GM19372 (cell line): ENCODE measurements around the gene JPT2.

Experiments used
- ATAC-seq: cut with Tn5 transposase; IDR thresholded peaks from one replicate; pipeline ENCODE4 v1.9.1; 2021; ENCODE audit warnings: mild to moderate bottlenecking, low read depth, moderate library complexity; ENCODE audit not compliant: unreplicated experiment

The JPT2 gene

DNA sequence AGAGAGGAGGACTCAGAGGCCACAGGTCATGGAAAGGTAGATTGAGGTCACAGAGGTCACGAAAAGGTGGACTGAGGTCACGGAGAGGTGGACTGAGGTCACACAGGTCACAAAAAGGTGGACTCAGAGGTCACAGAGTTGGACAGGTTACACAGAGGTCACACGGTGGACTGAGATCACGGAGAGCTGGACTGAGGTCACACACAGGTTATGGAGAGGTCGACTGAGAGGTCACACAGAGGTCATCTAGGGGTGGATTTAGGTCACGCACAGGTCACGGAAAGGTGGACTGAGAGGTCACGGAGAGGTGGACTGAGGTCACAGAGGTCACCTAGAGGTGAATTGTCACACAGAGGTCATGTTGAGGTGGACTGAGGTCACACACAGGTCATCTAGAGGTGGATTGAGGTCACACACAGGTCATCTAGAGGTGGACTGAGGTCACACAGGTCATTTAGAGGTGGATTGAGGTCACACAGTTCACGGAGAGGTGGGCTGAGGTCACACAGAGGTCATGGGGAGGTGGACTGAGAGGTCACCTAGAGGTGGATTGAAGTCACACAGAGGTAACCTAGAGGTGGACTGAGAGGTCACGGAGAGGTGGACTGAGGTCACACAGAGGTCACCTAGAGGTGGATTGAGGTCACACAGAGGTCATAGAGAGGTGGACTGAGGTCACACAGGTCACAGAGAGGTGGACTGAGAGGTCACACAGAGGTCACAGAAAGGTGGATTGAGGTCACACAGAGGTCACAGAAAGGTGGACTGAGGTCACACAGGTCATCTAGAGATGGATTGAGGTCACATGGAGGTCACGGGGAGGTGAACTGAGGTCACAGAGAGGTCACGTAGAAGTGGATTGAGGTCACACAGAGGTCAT is 26.7 kb upstream of the JPT2 start:
- ATAC-seq: no peak

DNA sequence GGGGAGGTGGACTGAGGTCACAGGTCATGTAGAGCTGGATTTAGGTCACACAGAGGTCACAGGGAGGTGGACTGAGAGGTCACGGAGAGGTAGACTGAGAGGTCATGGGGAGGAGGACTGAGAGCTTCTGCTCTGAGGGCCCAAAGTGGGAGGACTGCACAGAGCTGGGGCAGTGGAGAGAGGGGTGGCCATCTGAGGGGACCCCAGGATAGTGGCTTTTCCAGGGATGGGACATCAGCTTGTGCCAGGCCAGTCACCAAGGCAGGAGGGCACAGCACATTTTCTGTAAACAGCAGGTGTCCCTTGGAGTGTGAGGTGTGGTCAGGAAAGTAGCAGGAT is 26.1 kb upstream of the JPT2 start:
- no peak for ATAC-seq

DNA sequence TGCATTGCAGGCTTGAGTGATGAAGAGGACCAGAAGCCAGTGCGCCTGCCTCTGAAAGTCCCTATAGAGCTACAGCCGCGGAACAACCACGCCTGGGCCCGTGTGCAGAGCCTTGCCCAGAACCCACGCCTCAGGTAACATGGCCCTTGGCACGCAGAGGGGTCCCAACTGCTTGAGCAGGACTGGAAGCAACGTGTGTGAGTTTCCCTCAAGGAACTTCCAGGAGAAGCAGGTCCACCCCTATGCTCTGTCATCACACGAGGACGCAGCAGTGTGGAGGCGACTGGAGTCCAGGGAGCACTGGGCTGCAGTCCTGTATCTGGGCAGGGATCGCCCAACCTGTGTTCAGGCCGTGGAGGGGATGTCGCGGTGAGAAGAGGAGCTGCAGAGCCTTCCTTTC is 25.1 kb upstream of the JPT2 start:
- ATAC-seq: no peak

DNA sequence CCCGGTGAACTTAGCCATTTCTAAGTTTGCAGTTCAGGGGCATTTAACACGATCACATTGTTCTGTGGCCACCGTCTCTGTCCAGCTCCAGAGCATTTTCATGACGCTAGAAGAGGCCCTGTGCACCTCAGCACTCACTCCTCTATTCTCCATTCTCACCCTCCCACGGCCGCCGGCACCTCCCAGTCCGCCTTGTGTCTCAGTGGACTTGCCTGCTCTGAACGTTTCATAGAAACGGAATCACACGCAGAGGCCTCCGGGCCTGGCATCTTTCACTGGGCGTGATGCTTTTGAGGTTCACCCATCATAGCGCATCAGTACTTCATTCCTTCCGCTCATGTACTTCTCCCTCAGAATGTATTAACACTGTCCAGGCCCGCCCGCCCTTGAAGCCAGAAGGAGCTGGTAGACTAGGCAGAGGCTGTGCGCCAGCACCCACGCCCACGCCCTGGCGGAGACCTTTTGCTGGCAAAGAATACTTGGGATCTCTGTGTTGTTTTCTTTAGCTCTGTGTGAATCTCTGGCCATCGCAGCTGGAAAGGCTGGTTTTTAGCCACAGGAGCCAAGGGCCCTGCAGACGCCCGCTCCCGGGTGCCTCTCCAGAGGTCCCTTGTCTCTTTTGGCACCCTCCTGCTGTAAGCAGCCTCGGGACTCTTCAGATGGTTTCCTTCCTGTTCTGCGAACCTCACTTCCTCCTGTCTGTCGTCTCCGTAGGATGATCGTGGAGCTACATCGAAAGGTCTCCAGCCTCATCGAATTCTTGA is 23.4 kb upstream of the JPT2 start:
- ATAC-seq: no peak

DNA sequence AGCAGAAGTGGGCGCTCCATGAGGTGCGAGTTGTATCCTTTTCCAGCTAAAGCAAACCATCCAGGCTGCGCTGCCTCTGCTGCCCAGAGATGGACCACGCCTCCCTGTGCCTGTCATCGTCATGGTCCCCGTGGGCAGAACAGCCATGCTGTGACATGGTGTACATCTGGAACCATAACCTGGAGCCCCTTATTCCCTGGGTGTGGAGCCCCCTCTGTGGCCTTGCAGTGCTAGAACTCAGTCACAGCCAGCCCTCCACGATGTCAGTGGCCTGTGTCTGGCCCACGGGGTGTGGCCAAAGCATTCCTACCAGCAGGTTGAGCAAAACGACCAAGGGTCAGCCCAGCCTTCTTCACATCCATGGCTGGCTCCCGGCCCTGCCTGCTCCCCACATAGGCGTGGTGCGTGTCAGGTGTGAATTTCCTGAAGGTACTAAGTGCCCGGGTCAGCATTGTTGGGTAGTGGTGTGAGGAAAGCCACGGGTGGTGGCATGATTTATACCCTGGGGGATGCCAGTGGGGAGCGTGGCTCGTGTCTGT is 22.7 kb upstream of the JPT2 start:
- ATAC-seq: no peak

DNA sequence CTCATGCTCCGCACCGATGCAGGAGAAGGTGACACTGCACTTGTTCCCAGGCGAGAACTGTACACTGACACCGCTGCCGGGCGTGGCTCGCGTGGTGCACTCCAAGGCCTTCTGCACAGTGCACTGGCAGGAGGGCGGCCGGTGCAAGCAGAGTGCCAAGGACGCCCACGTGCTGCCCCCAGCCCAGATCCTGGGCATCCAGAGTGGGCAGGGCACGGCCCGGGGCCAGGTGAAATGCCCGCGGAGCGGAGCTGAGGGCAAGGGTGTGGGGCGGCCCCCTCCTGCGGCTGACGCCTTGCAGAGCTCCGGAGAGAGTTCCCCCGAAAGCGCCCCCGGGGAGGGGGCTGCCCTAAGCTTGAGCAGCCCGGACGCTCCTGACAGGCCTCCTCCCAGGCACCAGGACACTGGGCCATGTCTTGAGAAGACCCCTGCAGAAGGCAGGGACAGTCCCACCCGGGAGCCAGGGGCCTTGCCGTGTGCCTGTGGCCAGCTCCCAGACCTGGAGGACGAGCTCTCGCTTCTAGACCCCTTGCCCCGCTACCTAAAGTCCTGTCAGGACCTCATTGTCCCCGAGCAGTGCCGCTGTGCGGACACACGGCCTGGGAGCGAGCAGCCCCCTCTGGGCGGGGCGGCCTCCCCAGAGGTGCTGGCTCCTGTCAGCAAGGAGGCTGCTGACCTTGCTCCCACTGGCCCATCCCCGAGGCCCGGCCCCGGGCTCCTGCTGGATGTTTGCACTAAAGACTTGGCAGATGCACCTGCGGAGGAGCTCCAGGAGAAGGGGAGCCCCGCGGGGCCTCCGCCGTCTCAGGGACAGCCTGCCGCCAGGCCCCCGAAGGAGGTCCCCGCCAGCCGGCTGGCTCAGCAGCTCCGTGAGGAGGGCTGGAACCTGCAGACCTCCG is 21.9 kb upstream of the JPT2 start:
- ATAC-seq: no peak

DNA sequence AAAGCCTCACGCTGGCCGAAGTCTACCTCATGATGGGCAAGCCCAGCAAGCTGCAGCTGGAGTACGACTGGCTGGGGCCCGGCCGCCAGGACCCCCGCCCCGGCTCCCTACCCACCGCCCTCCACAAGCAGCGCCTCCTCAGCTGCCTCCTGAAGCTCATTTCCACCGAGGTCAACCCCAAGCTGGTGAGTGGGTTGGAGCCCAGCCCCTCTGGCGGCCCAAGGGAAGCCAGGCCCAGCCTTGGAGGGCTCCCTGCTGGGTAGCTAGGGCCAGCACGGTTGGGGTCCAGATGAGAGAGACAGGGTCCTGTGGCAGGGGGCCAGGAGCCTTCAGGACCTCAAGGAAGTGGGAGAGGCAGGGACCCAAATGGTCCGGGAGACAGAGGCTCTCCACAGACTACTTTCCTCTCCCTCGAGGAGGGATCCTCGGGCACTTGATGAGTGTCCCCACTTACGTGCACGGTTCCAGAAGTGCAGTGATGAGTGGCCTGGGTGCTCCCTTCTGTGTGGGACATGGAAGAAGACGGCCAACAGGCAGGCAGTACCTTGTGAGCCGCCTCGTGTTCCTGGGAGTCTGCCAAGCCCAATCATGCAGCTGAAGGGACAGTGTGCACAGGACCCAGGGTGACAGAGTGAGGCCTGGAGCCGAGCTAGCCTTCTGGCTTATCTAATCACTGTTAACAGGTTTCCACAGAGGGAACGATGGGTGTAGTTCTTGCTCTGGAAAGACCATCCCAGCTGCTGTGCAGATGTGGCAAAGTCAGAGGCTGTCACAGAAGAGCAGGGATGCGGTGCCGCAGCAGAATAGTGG is 21.1 kb upstream of the JPT2 start:
- ATAC-seq: no peak

DNA sequence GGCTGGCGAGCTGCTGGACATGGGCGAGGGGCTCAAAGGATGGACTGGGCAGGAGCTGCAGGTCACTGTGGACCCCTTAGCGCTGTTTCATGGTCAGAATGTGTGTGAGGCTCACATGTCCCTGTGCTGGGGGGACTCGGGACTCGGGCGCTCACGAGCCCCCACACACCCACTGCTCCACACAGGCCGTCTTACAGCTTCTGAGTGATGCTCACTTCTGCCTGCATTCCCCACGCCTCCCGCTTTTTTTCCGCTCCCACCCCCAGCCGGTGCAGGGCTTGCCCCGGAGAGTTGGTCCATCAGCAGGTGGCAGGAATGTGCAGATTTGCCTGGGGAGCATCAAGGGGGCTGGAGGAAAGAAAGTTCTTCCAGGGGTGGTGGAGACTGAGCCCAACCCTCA is 20.2 kb upstream of the JPT2 start:
- ATAC-seq: no peak

DNA sequence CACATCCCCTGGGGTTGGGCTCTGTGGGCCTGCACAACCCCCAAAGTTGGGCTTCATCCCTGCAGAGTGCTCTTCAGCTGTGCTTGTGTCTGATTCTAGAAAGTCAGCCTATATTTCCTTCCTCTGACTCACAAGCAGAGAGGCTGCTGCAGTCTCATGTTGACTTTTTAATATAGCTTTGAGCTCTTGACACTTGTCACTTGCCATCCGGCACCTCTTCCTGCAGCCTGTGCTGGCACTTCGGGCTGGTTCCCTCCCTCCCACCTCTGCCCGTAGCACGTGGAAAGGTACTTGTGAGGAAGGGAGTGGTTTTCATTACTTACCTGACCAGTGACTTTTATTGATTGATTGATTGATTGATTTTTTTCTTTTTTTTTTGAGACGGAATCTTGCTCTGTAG is 19.0 kb upstream of the JPT2 start:
- ATAC-seq: no peak

DNA sequence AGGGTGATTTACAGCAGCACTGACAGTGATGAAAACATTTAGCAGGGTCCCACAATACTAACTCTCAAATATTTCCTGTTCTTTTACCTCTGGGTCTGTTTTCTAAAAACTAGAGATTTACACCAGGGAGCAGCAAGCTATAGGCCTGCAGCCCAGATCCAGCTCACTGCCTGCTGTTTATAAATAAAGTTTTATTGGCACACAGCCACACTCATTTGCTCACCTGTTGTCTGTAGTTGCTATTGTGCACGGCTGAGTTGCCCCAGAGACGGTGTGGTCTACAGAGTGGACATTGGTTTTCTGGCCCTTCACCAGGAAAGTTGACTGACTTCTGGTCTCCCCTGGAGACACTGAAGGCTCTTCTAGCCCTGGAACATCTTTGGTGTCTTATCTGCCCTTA is 16.3 kb upstream of the JPT2 start:
- ATAC-seq: no peak

DNA sequence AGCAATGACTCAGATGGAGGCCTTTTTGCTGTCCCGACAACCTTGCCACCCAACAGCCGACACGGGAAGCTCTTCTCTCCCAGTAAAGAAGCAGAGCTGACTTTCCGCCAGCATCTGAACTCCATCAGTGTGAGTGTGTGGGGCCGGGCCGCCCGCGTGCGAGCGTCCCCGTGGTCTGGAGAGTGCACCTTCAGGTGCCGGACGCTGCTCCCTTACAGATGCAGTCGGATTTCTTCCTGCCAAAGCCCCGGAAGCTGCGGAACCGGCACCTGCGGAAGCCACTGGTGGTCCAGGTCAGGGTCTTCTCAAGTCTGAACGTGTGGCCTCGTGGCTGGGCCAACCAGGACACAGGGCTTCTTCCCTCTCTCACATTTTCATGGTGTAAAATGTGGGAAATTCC is 15.5 kb upstream of the JPT2 start:
- ATAC-seq: no peak

DNA sequence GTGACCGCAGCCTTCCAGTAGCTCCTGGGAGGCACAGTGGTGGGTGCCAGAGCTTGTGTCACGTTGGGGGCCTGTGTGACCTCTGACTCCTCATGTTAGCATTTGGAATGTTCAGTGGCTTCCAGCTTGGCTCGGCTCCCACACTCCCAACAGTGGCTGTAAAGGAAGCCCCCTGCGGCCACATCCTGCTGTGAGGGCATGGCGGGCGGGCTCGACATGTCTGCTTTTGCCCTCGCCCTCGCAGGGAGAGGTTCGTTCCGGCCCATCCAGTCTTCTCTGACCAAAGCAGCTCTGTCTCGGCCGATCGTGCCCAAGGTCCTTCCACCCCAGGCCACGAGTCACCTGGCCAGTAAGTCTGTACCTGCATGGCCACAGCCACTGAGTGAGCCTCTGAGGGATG is 12.2 kb upstream of the JPT2 start:
- no peak for ATAC-seq

DNA sequence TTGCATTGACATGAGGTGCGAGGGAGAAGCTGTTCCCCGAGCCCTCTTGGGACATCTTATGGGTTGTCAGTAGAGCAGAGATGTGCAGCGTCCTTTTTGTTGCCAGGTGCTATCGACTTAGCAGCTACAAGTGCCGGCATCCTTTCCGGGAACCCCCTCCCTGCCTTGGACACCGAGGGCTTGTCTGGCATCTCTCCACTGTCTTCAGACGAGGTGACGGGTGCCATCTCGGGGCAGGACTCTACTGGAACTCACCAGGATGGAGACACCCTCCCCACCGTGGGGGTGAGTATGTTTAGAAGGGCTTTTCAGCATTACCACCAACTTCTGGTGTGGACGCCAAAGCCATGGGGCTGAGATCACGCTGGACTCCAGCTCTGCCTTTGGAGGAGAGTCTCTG is 11.8 kb upstream of the JPT2 start:
- ATAC-seq: no peak

DNA sequence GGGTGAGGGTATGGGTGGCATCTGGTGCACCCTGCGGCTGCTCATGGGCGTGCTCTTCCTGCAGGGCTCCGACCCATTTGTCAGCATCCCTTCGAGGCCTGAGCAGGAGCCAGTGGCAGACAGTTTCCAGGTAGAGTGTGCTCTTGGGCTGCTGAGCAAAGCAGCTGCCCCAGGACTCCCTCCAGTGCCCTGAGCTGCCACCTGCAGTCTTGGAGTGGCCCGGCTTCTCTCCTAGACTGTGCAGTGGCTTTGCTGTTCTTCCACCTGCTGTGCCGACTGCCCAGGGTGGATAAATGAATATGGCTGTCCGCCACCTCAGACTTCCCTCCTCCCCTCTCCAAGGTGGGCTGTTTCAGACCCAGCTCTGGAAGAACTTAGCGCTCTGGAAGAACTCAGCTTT is 10.8 kb upstream of the JPT2 start:
- ATAC-seq: no peak

DNA sequence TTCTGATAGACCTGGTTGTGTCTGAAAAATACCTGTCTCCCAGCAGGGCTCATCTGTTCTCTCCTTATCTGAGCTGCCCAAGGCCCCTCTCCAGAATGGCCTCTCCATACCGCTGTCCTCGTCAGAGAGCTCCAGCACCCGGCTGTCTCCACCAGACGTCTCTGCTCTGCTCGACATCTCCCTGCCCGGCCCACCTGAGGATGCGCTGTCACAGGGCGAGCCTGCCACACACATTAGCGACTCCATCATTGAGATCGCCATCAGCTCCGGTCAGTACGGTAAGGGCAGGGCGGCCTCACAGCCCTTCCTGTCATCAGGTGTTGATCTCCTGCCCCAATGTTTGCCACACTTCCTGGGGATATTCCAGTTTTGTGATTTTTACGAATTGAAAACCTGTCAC is 10.2 kb upstream of the JPT2 start:
- no peak for ATAC-seq

DNA sequence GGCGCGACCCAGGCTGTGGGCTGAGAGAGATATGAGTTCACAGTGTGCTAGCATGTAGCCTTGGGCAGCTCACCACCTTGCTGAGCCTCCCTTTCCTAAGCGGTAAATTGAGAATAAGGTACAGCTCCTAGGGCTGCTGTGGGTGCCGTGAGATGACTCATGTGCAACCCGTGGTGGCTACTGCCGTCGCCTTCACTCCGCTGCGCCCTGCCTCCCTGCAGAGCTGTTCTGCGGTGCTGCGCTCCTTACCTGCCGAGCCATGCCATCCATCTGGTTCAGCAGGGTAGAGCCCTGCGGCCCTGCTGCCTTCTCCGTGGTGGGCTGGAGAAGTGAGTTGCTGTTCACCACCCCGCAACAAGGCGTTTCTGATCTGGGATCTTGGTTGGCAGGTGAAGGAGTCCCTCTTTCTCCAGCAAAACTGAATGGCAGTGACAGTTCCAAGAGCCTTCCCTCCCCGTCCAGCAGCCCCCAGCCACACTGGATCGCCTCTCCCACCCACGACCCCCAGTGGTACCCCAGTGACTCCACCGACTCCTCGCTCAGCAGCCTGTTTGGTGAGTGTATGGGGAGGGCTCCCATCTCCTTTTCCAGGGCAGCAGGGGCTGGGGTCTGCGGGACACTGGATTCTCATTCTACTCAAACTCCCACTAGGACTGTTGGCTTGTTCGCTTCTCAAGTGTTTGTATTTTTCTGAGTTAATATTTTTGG is 9.3 kb upstream of the JPT2 start:
- no peak for ATAC-seq

DNA sequence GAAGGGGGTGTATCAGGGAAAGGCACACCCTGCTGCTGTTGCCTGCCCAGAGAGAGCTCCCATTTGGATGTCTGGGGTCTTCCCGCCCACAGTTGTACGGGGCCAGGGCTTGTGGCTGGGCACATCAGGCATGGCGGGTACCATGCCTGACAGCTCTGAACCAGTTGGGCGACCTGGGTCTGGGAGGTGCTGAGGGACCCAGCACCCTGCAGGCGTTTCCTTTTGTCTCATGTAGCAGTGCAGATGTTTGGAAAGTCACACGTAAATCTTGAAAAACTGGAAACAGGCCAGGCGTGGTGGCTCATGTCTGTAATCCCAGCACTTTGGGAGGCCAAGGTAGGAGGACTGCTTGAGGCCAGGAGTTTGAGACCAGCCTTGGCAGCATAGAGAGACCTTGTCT is 8.4 kb upstream of the JPT2 start:
- ATAC-seq: no peak

DNA sequence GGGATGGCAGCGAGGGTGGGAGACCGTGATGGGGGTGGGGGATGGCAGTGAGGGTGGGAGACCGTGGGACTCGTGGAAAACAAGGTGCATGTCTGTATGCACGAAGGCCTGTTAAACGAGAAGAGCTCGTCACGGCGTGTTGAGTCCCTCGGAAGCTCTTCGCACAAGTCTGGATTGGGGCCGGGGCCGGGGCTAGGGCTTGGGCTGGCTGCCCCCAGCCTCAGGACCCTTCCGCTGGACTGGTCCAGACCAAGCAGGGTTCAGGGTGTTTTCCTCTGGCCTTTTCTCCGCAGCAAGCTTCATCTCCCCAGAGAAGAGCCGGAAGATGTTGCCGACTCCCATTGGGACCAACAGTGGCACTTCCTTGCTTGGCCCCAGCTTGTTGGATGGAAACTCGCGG is 7.7 kb upstream of the JPT2 start:
- ATAC-seq: no peak

DNA sequence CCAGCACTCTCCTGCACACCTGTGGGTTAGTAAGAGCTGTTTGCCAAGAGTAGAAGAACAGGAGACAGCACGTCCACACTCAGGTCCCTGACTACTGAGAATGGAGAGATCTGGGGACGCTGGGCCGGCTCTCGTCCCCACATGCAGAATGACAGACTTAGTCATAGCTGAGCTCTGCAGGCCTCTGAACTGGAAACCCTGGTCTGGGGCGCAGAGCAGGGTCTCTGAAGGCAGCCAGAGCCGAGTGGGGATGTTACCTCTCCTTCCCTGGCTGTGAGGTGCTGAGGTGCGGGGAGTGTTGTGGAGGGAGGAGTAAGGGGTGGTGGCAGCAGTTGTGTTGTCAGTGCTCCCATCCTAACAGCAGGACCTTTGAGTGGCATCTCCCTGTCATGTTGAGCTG is 7.2 kb upstream of the JPT2 start:
- no peak for ATAC-seq
